ENCODE results near the gene POLA2. TPM values are rescaled to one million over a fixed set of nuclear protein-coding genes. Genes with fewer than 3 reads are reported as not detected.

POLA2 gene
- total RNA-seq, 1 experiment from 2014 or later: 39.0 TPM

- peaks cover 35% of the 10 kb centered on the region for H3K36me3 ChIP-seq (ENCODE audit: control insufficient read depth, insufficient read depth, low read length)
- CTCF ChIA-PET: no interaction called here
These were observed 80.1 kb downstream of the POLA2 start for GRCh38 chr11:65341856-65342255.

More at GRCh38 chr11:65341856-65342255, 80.1 kb downstream of the POLA2 start:
- TF ChIP-seq SIN3A (IDR thresholded peaks at IDR 0.05; ENCODE audit: borderline replicate concordance, insufficient read depth, low read depth, low read length): no peak
- TF ChIP-seq, protein P1, sequence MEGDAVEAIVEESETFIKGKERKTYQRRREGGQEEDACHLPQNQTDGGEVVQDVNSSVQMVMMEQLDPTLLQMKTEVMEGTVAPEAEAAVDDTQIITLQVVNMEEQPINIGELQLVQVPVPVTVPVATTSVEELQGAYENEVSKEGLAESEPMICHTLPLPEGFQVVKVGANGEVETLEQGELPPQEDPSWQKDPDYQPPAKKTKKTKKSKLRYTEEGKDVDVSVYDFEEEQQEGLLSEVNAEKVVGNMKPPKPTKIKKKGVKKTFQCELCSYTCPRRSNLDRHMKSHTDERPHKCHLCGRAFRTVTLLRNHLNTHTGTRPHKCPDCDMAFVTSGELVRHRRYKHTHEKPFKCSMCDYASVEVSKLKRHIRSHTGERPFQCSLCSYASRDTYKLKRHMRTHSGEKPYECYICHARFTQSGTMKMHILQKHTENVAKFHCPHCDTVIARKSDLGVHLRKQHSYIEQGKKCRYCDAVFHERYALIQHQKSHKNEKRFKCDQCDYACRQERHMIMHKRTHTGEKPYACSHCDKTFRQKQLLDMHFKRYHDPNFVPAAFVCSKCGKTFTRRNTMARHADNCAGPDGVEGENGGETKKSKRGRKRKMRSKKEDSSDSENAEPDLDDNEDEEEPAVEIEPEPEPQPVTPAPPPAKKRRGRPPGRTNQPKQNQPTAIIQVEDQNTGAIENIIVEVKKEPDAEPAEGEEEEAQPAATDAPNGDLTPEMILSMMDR (IDR thresholded peaks at IDR 0.05): no peak
- TF ChIP-seq, protein P2, sequence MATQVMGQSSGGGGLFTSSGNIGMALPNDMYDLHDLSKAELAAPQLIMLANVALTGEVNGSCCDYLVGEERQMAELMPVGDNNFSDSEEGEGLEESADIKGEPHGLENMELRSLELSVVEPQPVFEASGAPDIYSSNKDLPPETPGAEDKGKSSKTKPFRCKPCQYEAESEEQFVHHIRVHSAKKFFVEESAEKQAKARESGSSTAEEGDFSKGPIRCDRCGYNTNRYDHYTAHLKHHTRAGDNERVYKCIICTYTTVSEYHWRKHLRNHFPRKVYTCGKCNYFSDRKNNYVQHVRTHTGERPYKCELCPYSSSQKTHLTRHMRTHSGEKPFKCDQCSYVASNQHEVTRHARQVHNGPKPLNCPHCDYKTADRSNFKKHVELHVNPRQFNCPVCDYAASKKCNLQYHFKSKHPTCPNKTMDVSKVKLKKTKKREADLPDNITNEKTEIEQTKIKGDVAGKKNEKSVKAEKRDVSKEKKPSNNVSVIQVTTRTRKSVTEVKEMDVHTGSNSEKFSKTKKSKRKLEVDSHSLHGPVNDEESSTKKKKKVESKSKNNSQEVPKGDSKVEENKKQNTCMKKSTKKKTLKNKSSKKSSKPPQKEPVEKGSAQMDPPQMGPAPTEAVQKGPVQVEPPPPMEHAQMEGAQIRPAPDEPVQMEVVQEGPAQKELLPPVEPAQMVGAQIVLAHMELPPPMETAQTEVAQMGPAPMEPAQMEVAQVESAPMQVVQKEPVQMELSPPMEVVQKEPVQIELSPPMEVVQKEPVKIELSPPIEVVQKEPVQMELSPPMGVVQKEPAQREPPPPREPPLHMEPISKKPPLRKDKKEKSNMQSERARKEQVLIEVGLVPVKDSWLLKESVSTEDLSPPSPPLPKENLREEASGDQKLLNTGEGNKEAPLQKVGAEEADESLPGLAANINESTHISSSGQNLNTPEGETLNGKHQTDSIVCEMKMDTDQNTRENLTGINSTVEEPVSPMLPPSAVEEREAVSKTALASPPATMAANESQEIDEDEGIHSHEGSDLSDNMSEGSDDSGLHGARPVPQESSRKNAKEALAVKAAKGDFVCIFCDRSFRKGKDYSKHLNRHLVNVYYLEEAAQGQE (IDR thresholded peaks at IDR 0.05; ENCODE audit: insufficient read depth in 1 of 2, low read depth in 2 of 2, low read length in 1 of 2): no peak
- TF ChIP-seq TCF7L2 (IDR thresholded peaks at IDR 0.05; ENCODE audit: low read depth, low read length): no peak
- TF ChIP-seq POLR2AphosphoS5 (IDR thresholded peaks at IDR 0.05; ENCODE audit: low read depth, low read length): no peak
- in situ Hi-C loops (cut with HindIII; ENCODE audit: low pct_unique_long_range_greater_than_20kb, low sequenced_read_pairs) (no loop called here), intact Hi-C loops (cut with micrococcal nuclease; ENCODE audit: unreplicated experiment) (no loop called here)
- Histone ChIP-seq H3K4me1 (ENCODE audit: control insufficient read depth, insufficient read depth, low read length) (no peaks in the 10 kb centered on the region), H3K4me3 (ENCODE audit: low read depth in 2 of 2, low read length in 2 of 2) (no peak overlapping the region), H3K9me3 (ENCODE audit: control insufficient read depth, insufficient read depth, low read depth, low read length) (no peaks in the 10 kb centered on the region), H3K27ac (ENCODE audit: low read length) (no peak overlapping the region), H3K27me3 (ENCODE audit: control insufficient read depth, insufficient read depth, low read length) (no peaks in the 10 kb centered on the region)
- DNase-seq (ENCODE audit: low read depth, low spot score) (no peak), ATAC-seq (no peak)
- BruUV-seq (replicated peaks): no TSS peak
- POLR2A ChIA-PET: no interaction called here

Other genes starting within 250 kb of the POLA2 start
- 177 TPM for gene ARL2, start 247.8 kb upstream of the POLA2 start, total RNA-seq (2021; ENCODE audit: unreplicated experiment)
- gene SNX15, start 234.5 kb upstream of the POLA2 start, total RNA-seq (2021; ENCODE audit: unreplicated experiment): 51.5 TPM
- gene SAC3D1, start 220.8 kb upstream of the POLA2 start, total RNA-seq (2021; ENCODE audit: unreplicated experiment): 55.6 TPM
- 0.23 TPM for gene NAALADL1, start 203.4 kb upstream of the POLA2 start, total RNA-seq (2021; ENCODE audit: unreplicated experiment)
- 92.9 TPM for gene CDCA5, start 177.9 kb upstream of the POLA2 start, total RNA-seq (2021; ENCODE audit: unreplicated experiment)
- gene ZFPL1, start 177.7 kb upstream of the POLA2 start, total RNA-seq (2021; ENCODE audit: unreplicated experiment): 68.4 TPM
- gene VPS51, start 165.7 kb upstream of the POLA2 start, total RNA-seq (2021; ENCODE audit: unreplicated experiment): 101 TPM
- 85.4 TPM for gene TM7SF2, start 150.1 kb upstream of the POLA2 start, total RNA-seq (2021; ENCODE audit: unreplicated experiment)
- gene ZNHIT2, start 144.3 kb upstream of the POLA2 start, total RNA-seq (2021; ENCODE audit: unreplicated experiment): 27.1 TPM
- 1,001 TPM for gene FAU, start 139.8 kb upstream of the POLA2 start, total RNA-seq (2021; ENCODE audit: unreplicated experiment)
- 111 TPM for gene MRPL49, start 139.6 kb upstream of the POLA2 start, total RNA-seq (2021; ENCODE audit: unreplicated experiment)
- 64.3 TPM for gene SYVN1, start 127.4 kb upstream of the POLA2 start, total RNA-seq (2021; ENCODE audit: unreplicated experiment)
- gene SPDYC, start 91.7 kb upstream of the POLA2 start, total RNA-seq (2021; ENCODE audit: unreplicated experiment): not detected
- gene CAPN1, start 80.0 kb upstream of the POLA2 start, total RNA-seq (2021; ENCODE audit: unreplicated experiment): 256 TPM
- gene CDC42EP2, start 52.9 kb downstream of the POLA2 start, total RNA-seq (2021; ENCODE audit: unreplicated experiment): 8.1 TPM
- gene DPF2, start 71.9 kb downstream of the POLA2 start, total RNA-seq (2021; ENCODE audit: unreplicated experiment): 97.0 TPM
- 2.4 TPM for gene TIGD3, start 92.8 kb downstream of the POLA2 start, total RNA-seq (2021; ENCODE audit: unreplicated experiment)
- 9.8 TPM for gene SLC25A45, start 120.7 kb downstream of the POLA2 start, total RNA-seq (2021; ENCODE audit: unreplicated experiment)
- 85.8 TPM for gene FRMD8, start 124.7 kb downstream of the POLA2 start, total RNA-seq (2021; ENCODE audit: unreplicated experiment)
- gene NEAT1, start 160.8 kb downstream of the POLA2 start, total RNA-seq (2021; ENCODE audit: unreplicated experiment): 731 TPM
- gene MALAT1, start 237.1 kb downstream of the POLA2 start, total RNA-seq (2021; ENCODE audit: unreplicated experiment): 13,645 TPM

All from Panc1 (cell line).